Stimulated activated naive B cell treated with anti-CD40 and anti-IgM and Interleukin-4, amounts not matched to agents 10 μg/mL and 1 μg/mL and 100 μg/mL, for 72 hours (primary cell): Measurements from ENCODE around the gene MDM4.
"Not testable (repeated sequence)": the region's sequence is repeated elsewhere in the genome, so short reads cannot be mapped to it uniquely, and the experiment has no call there.

Experiments
- ATAC-seq, 2 donors: fragments of 150-1000 bp; cut with Tn5 transposase; replicated peaks; 2 replicates each; pipeline ENCODE4 v1.10.0; 2021; ENCODE audit warnings: moderate library complexity in 1 of 2
- DNase-seq: peaks from one replicate; pipeline ENCODE4 v3.0.0; 2021
- H3K27ac Mint-ChIP-seq: one replicate; pipeline ENCODE4 v1.8.0; 2022; ENCODE audit warnings: mild to moderate bottlenecking, mixed read lengths
- H3K27me3 Mint-ChIP-seq, 2 donors: one replicate each; pipeline ENCODE4 v1.8.0; 2022; ENCODE audit warnings: mixed read lengths in 2 of 2
- H3K36me3 Mint-ChIP-seq, 2 donors: one replicate each; pipeline ENCODE4 v1.8.0; 2022; ENCODE audit warnings: mixed read lengths in 2 of 2, mild to moderate bottlenecking in 1 of 2
- H3K4me1 Mint-ChIP-seq, 2 donors: one replicate each; pipeline ENCODE4 v1.8.0; 2022; ENCODE audit warnings: mixed read lengths in 2 of 2, mild to moderate bottlenecking in 1 of 2
- H3K4me3 Mint-ChIP-seq, 2 donors: one replicate each; pipeline ENCODE4 v1.8.0; 2022; ENCODE audit warnings: mild to moderate bottlenecking in 2 of 2, mixed read lengths in 2 of 2, moderate library complexity in 1 of 2
- H3K9me3 Mint-ChIP-seq, 2 donors: one replicate each; pipeline ENCODE4 v1.8.0; 2022; ENCODE audit warnings: mixed read lengths in 2 of 2, mild to moderate bottlenecking in 1 of 2

The MDM4 gene

GRCh38 chr1:204567071-204567470 is 50.9 kb downstream of the MDM4 start:
- Mint-ChIP-seq H3K36me3 (peaks cover 30 to 47% of the 10 kb centered on the region in 2 donors), H3K27ac (no peak overlapping the region), H3K4me1 (peaks cover 19 to 38% of the 10 kb centered on the region in 2 donors), H3K27me3 (no peaks in the 10 kb centered on the region), H3K4me3 (no peak overlapping the region), H3K9me3 (no peaks in the 10 kb centered on the region)
- DNase-seq: no peak
- no peak for ATAC-seq

- DNase-seq (no peak), ATAC-seq (no peak)
- Mint-ChIP-seq H3K4me3 (no peak overlapping the region), H3K27me3 (no peaks in the 10 kb centered on the region), H3K36me3 (peaks cover 21 to 56% of the 10 kb centered on the region in 2 donors), H3K27ac (peak overlapping the region; percentile 15), H3K9me3 (no peaks in the 10 kb centered on the region), H3K4me1 (peaks cover 14 to 26% of the 10 kb centered on the region in 2 donors)
These were observed 52.5 kb downstream of the MDM4 start for GRCh38 chr1:204568576-204569315.

GRCh38 chr1:204569478-204569877 is 53.3 kb downstream of the MDM4 start:
- DNase-seq: no peak
- H3K36me3 Mint-ChIP-seq: peaks cover 23 to 56% of the 10 kb centered on the region in 2 donors
- ATAC-seq: no peak
- H3K27ac Mint-ChIP-seq: peak overlapping the region; percentile 15
- H3K4me1 Mint-ChIP-seq: peaks cover 10 to 19% of the 10 kb centered on the region in 2 donors
- H3K4me3 Mint-ChIP-seq: no peak overlapping the region
- H3K9me3 Mint-ChIP-seq: no peaks in the 10 kb centered on the region
- no peaks in the 10 kb centered on the region for H3K27me3 Mint-ChIP-seq

- DNase-seq, H3K27ac Mint-ChIP-seq, H3K4me3 Mint-ChIP-seq, ATAC-seq, H3K9me3 Mint-ChIP-seq, H3K27me3 Mint-ChIP-seq: not testable (repeated sequence)
- H3K4me1 Mint-ChIP-seq: peaks cover 7 to 14% of the 10 kb centered on the region in 2 donors
- H3K36me3 Mint-ChIP-seq: peaks cover 20 to 54% of the 10 kb centered on the region in 2 donors
These were observed 53.8 kb downstream of the MDM4 start for GRCh38 chr1:204570021-204570420.

- no peak for DNase-seq
- ATAC-seq: no peak
- Mint-ChIP-seq H3K27me3 (no peaks in the 10 kb centered on the region), H3K36me3 (peaks cover 17 to 58% of the 10 kb centered on the region in 2 donors), H3K4me1 (peaks cover 3 to 5% of the 10 kb centered on the region in 2 donors), H3K27ac (no peak overlapping the region), H3K4me3 (no peak overlapping the region), H3K9me3 (no peaks in the 10 kb centered on the region)
These were observed 54.9 kb downstream of the MDM4 start for GRCh38 chr1:204571128-204571527.

GRCh38 chr1:204571631-204572030 is 55.4 kb downstream of the MDM4 start:
- peaks cover 13 to 58% of the 10 kb centered on the region in 2 donors for H3K36me3 Mint-ChIP-seq
- H3K9me3 Mint-ChIP-seq: no peaks in the 10 kb centered on the region
- ATAC-seq (no peak), DNase-seq (no peak)
- no peak overlapping the region for H3K4me3 Mint-ChIP-seq
- H3K27ac Mint-ChIP-seq: no peak overlapping the region
- H3K27me3 Mint-ChIP-seq: no peaks in the 10 kb centered on the region
- H3K4me1 Mint-ChIP-seq: peaks cover 4 to 6% of the 10 kb centered on the region in 2 donors

GRCh38 chr1:204572923-204573922 is 57.0 kb downstream of the MDM4 start:
- Mint-ChIP-seq H3K27me3 (no peaks in the 10 kb centered on the region), H3K9me3 (no peaks in the 10 kb centered on the region), H3K4me1 (peaks cover 8 to 13% of the 10 kb centered on the region in 2 donors), H3K4me3 (no peak overlapping the region), H3K36me3 (peaks cover 13 to 51% of the 10 kb centered on the region in 2 donors), H3K27ac (peak overlapping the region; percentile 43)
- ATAC-seq: no peak
- DNase-seq: no peak

- H3K4me3 Mint-ChIP-seq: no peak overlapping the region
- H3K4me1 Mint-ChIP-seq: peaks cover 17 to 23% of the 10 kb centered on the region in 2 donors
- ATAC-seq (no peak), DNase-seq (no peak)
- no peaks in the 10 kb centered on the region for H3K27me3 Mint-ChIP-seq
- no peak overlapping the region for H3K27ac Mint-ChIP-seq
- peaks cover 11 to 44% of the 10 kb centered on the region in 2 donors for H3K36me3 Mint-ChIP-seq
- no peaks in the 10 kb centered on the region for H3K9me3 Mint-ChIP-seq
These were observed 58.0 kb downstream of the MDM4 start for GRCh38 chr1:204574016-204574864.

- H3K27me3 Mint-ChIP-seq: no peaks in the 10 kb centered on the region
- no peaks in the 10 kb centered on the region for H3K9me3 Mint-ChIP-seq
- no peak overlapping the region for H3K27ac Mint-ChIP-seq
- H3K36me3 Mint-ChIP-seq: peaks cover 11 to 39% of the 10 kb centered on the region in 2 donors
- no peak overlapping the region for H3K4me3 Mint-ChIP-seq
- DNase-seq (no peak), ATAC-seq (no peak)
- H3K4me1 Mint-ChIP-seq: peaks cover 19 to 29% of the 10 kb centered on the region in 2 donors
These were observed 58.6 kb downstream of the MDM4 start for GRCh38 chr1:204574865-204575163.

GRCh38 chr1:204575221-204576190 is 59.3 kb downstream of the MDM4 start:
- no peak for ATAC-seq
- Mint-ChIP-seq H3K27me3 (no peaks in the 10 kb centered on the region), H3K36me3 (peaks cover 15 to 32% of the 10 kb centered on the region in 2 donors), H3K4me3 (no peak overlapping the region), H3K4me1 (peaks cover 24 to 36% of the 10 kb centered on the region in 2 donors), H3K27ac (peak overlapping the region; percentile 62), H3K9me3 (no peaks in the 10 kb centered on the region)
- no peak for DNase-seq

- Mint-ChIP-seq H3K36me3 (peaks cover 12 to 26% of the 10 kb centered on the region in 2 donors), H3K27me3 (no peaks in the 10 kb centered on the region), H3K4me3 (no peak overlapping the region), H3K9me3 (no peaks in the 10 kb centered on the region), H3K27ac (peak overlapping the region; percentile 62), H3K4me1 (peaks cover 24 to 41% of the 10 kb centered on the region in 2 donors)
- no peak for DNase-seq
- ATAC-seq: no peak
These were observed 60.2 kb downstream of the MDM4 start for GRCh38 chr1:204576422-204576821.

GRCh38 chr1:204577794-204578478 is 61.7 kb downstream of the MDM4 start:
- Mint-ChIP-seq H3K27me3 (no peaks in the 10 kb centered on the region), H3K4me1 (peaks cover 31 to 54% of the 10 kb centered on the region in 2 donors), H3K36me3 (peaks cover 12 to 20% of the 10 kb centered on the region in 2 donors), H3K27ac (peak overlapping the region; percentile 91), H3K4me3 (peak overlapping the region in 1 of 2 donors; percentile 84), H3K9me3 (no peaks in the 10 kb centered on the region)
- no peak for DNase-seq
- no peak for ATAC-seq
